ENCODE measurements around the gene TNNT1.
A peak's percentile ranks its signal among the peaks of the same experiment; 100 is the strongest.

Gene TNNT1

GRCh38 chr19:55087542-55087901 lies 61.5 kb downstream of the TNNT1 start:
- no peak for DNase-seq

GRCh38 chr19:55086730-55087541 lies 62.1 kb downstream of the TNNT1 start:
- DNase-seq = peak; percentile 51

GRCh38 chr19:55085923-55086715 lies 62.9 kb downstream of the TNNT1 start:
- no peak for DNase-seq

- DNase-seq = no peak
Observed at GRCh38 chr19:55084416-55084815, 64.6 kb downstream of the TNNT1 start.

- DNase-seq = no peak
Observed at GRCh38 chr19:55083004-55083850, 65.8 kb downstream of the TNNT1 start.

All from effector CD8-positive, alpha-beta T cell (primary cell).